Jurkat, Clone E6-1 (cell line): ENCODE measurements around the gene TAF13.
A peak's percentile ranks its signal among the peaks of the same experiment; 100 is the strongest.
"Not testable (repeated sequence)": the region's sequence is repeated elsewhere in the genome, so short reads cannot be mapped to it uniquely, and the experiment has no call there.

ENCODE experiments used
- DNase-seq: peaks from one replicate; pipeline ENCODE4 v3.0.0-alpha.2; 2011; ENCODE audit warnings: low read depth, low spot score
- H3K4me3 ChIP-seq: 2 replicates; pipeline ENCODE4 v1.5.1; 2011; ENCODE audit warnings: mild to moderate bottlenecking, low read length, control low read depth, moderate library complexity

Gene TAF13

GRCh38 chr1:109056064-109056463 is 19.7 kb downstream of the TAF13 start:
- DNase-seq, result no peak
- no peak overlapping the region for H3K4me3 ChIP-seq

GRCh38 chr1:109052145-109052544 is 23.7 kb downstream of the TAF13 start:
- not testable (repeated sequence) for H3K4me3 ChIP-seq, DNase-seq

GRCh38 chr1:109050228-109050995 is 25.4 kb downstream of the TAF13 start:
- DNase-seq, result no peak
- no peak overlapping the region for H3K4me3 ChIP-seq

GRCh38 chr1:109048335-109048734 is 27.5 kb downstream of the TAF13 start:
- DNase-seq, result no peak
- no peak overlapping the region for H3K4me3 ChIP-seq

- DNase-seq, result no peak
These were observed 28.5 kb downstream of the TAF13 start for GRCh38 chr1:109047339-109047738.

GRCh38 chr1:109046671-109047070 is 29.1 kb downstream of the TAF13 start:
- DNase-seq, result no peak
- H3K4me3 ChIP-seq, result no peak overlapping the region

More at GRCh38 chr1:109047339-109047738, 28.5 kb downstream of the TAF13 start:
- H3K4me3 ChIP-seq, result no peak overlapping the region

- no peak overlapping the region for H3K4me3 ChIP-seq
- DNase-seq, result no peak
These were observed 30.2 kb downstream of the TAF13 start for GRCh38 chr1:109045595-109045994.

- peak within 1 kb of the TSS; percentile 85 for H3K4me3 ChIP-seq
- peak; percentile 94 for DNase-seq
These were observed 34.0 kb downstream of the TAF13 start, which contains the start of gene WDR47 for GRCh38 chr1:109041621-109042468. Gene WDR47, minus strand, starts transcription at chr1:109042102. Its CDS starts 18,590 bp downstream, at chr1:109023512.

GRCh38 chr1:109040989-109041620 is 34.7 kb downstream of the TAF13 start:
- no peak for DNase-seq
- peak overlapping the region; percentile 85 for H3K4me3 ChIP-seq

- H3K4me3 ChIP-seq, result peak overlapping the region; percentile 85
- DNase-seq, result no peak
These were observed 35.2 kb downstream of the TAF13 start for GRCh38 chr1:109040627-109040988.

GRCh38 chr1:109034382-109034781 is 41.4 kb downstream of the TAF13 start:
- no peak overlapping the region for H3K4me3 ChIP-seq
- DNase-seq, result no peak

- not testable (repeated sequence) for DNase-seq, H3K4me3 ChIP-seq
These were observed 46.3 kb downstream of the TAF13 start for GRCh38 chr1:109029493-109029892.

- no peak for DNase-seq
- H3K4me3 ChIP-seq, result no peak overlapping the region
These were observed 48.0 kb downstream of the TAF13 start for GRCh38 chr1:109027841-109028240.

GRCh38 chr1:109025694-109026093 is 50.1 kb downstream of the TAF13 start:
- DNase-seq, result no peak
- H3K4me3 ChIP-seq, result no peak overlapping the region

GRCh38 chr1:109024646-109025045 is 51.2 kb downstream of the TAF13 start:
- no peak for DNase-seq
- H3K4me3 ChIP-seq, result no peak overlapping the region

- H3K4me3 ChIP-seq, result no peak overlapping the region
- DNase-seq, result no peak
These were observed 55.0 kb downstream of the TAF13 start for GRCh38 chr1:109020693-109021257.

- H3K4me3 ChIP-seq, DNase-seq: not testable (repeated sequence)
These were observed 58.1 kb downstream of the TAF13 start for GRCh38 chr1:109017719-109018118.

- DNase-seq, result no peak
- H3K4me3 ChIP-seq, result no peak overlapping the region
These were observed 58.7 kb downstream of the TAF13 start for GRCh38 chr1:109017134-109017533.
